GM15510 (cell line): ENCODE results near the gene ZBTB45.

ENCODE experiments used
- POLR2A ChIP-seq: IDR thresholded peaks from 3 replicates; pipeline ENCODE4 v1.6.1; 2011; ENCODE audit warnings: borderline replicate concordance; ENCODE audit not compliant: insufficient read length; ENCODE audit errors: extremely low read depth

Gene ZBTB45

GRCh38 chr19:58549664-58550361, 30.2 kb upstream of the ZBTB45 start:
- TF ChIP-seq POLR2A = no peak

DNA sequence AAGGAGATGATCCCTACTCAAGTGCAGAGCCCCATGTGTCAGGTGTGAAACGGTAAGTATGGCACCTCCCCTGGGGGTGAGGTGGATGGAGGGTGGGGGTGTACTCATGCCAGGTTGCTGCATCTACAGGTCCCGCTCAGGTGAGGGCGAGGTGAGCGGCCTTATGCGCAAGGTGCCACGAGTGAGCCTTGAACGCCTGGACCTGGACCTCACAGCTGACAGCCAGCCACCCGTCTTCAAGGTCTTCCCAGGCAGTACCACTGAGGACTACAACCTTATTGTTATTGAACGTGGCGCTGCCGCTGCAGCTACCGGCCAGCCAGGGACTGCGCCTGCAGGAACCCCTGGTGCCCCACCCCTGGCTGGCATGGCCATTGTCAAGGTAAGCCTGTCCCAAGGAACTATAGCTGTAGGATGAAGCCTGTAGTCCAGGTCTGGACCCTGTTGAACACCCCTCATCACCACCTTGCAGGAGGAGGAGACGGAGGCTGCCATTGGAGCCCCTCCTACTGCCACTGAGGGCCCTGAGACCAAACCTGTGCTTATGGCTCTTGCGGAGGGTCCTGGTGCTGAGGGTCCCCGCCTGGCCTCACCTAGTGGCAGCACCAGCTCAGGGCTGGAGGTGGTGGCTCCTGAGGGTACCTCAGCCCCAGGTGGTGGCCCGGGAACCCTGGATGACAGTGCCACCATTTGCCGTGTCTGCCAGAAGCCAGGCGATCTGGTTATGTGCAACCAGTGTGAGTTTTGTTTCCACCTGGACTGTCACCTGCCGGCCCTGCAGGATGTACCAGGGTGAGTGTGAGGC, 29.5 kb upstream of the ZBTB45 start:
- TF ChIP-seq POLR2A = no peak

- TF ChIP-seq POLR2A = no peak
Observed at GRCh38 chr19:58547323-58548312, 28.0 kb upstream of the ZBTB45 start.

- TF ChIP-seq POLR2A = no peak
Observed at GRCh38 chr19:58546019-58546530, 26.5 kb upstream of the ZBTB45 start.

- no peak for TF ChIP-seq POLR2A
Observed at GRCh38 chr19:58545286-58546018, 25.8 kb upstream of the ZBTB45 start.

- no peak for TF ChIP-seq POLR2A
Observed at GRCh38 chr19:58544591-58545285, 25.1 kb upstream of the ZBTB45 start.

- TF ChIP-seq POLR2A = peak; percentile 99
Observed at GRCh38 chr19:58543826-58544590, 24.4 kb upstream of the ZBTB45 start, which contains the start of gene TRIM28. TSS of gene TRIM28 (plus strand) at chr19:58544064. CDS start at chr19:58544758, 694 bp downstream.

DNA sequence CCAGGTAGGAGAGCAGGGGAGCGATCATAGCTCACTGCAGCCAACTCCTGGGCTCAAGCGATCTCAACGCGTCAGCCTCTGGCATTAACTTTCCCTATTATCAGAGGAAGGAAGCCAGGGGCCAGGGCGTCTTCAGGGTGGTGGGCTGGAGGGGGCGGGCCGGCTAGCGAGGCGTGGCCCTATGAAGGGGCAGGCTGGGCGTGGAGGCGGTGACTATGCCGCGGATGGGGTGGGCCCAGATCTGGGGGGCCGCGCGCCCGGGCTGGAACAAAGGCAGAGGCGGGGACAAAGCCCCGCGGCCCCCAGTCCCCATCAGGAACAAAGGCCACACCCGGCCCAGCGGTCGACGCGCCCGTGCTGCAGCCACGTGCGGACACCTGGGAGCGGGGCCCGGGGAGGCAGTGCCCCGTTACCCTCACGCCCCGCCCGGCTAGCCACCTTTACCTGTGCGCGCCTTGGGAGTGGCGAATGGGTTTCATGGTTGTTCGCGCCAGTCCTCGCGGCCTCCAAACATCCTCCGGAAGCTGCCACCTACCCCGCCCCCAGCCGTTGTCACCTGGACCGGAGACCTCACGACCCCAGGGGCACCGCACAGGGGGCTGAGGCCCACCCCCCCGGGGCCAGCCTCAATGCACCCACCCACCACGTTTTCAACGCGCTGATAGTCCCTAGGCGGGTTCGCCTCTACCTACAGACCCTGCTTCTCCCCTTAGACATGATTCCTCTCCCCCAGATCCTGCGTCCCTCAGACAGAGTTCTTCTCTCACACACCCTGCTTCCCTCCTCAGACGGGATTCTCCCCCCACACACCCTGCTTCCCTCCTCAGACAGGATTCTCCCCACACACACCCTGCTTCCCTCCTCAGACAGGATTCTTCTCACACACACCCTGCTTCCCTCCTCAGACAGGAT, 18.9 kb upstream of the ZBTB45 start:
- TF ChIP-seq POLR2A = peak; percentile 31

GRCh38 chr19:58536852-58537798, 17.5 kb upstream of the ZBTB45 start:
- TF ChIP-seq POLR2A = no peak

- TF ChIP-seq POLR2A = no peak
Observed at GRCh38 chr19:58535857-58536256, 16.2 kb upstream of the ZBTB45 start.

DNA sequence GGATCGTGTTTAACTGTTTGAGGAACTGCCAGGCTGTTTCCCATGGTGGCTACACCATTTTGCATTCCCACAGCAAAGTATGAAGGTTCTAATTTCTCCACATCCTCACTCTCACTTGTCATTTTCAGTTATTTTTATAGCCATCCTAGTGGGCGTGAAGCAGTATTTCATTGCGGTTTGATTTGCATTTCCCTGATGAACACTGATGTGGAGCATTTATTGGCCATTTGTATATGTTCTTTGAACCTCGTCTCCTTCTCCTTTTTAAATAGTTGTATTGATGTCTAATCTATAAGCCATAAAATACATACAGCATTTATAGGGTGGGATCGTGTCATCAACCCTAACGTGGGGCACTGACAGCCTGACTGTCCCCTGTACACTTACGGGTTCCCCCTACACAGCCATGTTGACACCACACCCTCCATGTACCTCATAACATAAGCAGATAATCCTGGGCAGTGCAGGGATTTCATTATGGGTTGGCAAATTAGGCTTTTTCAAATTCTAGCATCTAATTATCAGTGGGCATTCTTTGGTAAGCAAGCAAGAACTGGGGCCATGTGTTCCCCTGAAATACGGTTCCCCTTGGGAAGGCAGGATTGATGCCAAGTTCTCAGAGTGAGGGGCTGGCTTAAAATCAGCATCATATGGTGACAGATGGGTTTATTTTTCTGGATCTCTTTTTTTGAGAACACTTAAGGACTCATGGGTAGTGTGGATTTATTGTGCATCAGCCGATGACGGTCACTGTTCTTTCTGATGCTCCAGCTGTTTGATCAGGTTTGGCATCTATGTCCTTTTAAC, 11.6 kb upstream of the ZBTB45 start:
- TF ChIP-seq POLR2A = no peak
